Effector memory CD8-positive, alpha-beta T cell (primary cell): Measurements from ENCODE around the gene MYL10.

ENCODE experiments used
- ATAC-seq: fragments of 150-1000 bp; cut with Tn5 transposase; replicated peaks from 2 replicates; pipeline ENCODE4 v1.10.0; 2021; ENCODE audit warnings: mild to moderate bottlenecking, moderate library complexity
- DNase-seq, 3 experiments: peaks; one replicate each; pipeline ENCODE4 v3.0.0; 2021
- H3K27ac Mint-ChIP-seq, 2 donors: one replicate each; pipeline ENCODE4 v1.8.0; 2022; ENCODE audit warnings: mild to moderate bottlenecking in 2 of 2, mixed read lengths in 2 of 2, moderate library complexity in 2 of 2
- H3K27me3 Mint-ChIP-seq, 2 donors: one replicate each; pipeline ENCODE4 v1.8.0; 2022; ENCODE audit warnings: mixed read lengths in 2 of 2
- H3K36me3 Mint-ChIP-seq: one replicate; pipeline ENCODE4 v1.8.0; 2022; ENCODE audit warnings: mild to moderate bottlenecking, moderate library complexity, mixed read lengths; ENCODE audit not compliant: insufficient read depth
- H3K4me1 Mint-ChIP-seq, 2 donors: one replicate each; pipeline ENCODE4 v1.8.0; 2022; ENCODE audit warnings: low read depth in 2 of 2, mixed read lengths in 2 of 2
- H3K4me3 Mint-ChIP-seq, 2 donors: one replicate each; pipeline ENCODE4 v1.8.0; 2022; ENCODE audit warnings: mild to moderate bottlenecking in 2 of 2, mixed read lengths in 2 of 2, moderate library complexity in 2 of 2
- H3K9me3 Mint-ChIP-seq, 2 donors: one replicate each; pipeline ENCODE4 v1.8.0; 2022; ENCODE audit warnings: mixed read lengths in 2 of 2

MYL10 gene

GRCh38 chr7:101594790-101595189 lies 34.3 kb downstream of the MYL10 start:
- no peak overlapping the region for H3K4me3 Mint-ChIP-seq
- H3K27ac Mint-ChIP-seq = no peak overlapping the region
- no peaks in the 10 kb centered on the region for H3K9me3 Mint-ChIP-seq
- DNase-seq = no peak
- H3K36me3 Mint-ChIP-seq = no peaks in the 10 kb centered on the region
- no peaks in the 10 kb centered on the region for H3K4me1 Mint-ChIP-seq
- H3K27me3 Mint-ChIP-seq = no peaks in the 10 kb centered on the region
- no peak for ATAC-seq

- H3K4me1 Mint-ChIP-seq = no peaks in the 10 kb centered on the region
- H3K27ac Mint-ChIP-seq = no peak overlapping the region
- H3K4me3 Mint-ChIP-seq = no peak overlapping the region
- H3K36me3 Mint-ChIP-seq = no peaks in the 10 kb centered on the region
- no peak for ATAC-seq
- no peaks in the 10 kb centered on the region for H3K27me3 Mint-ChIP-seq
- H3K9me3 Mint-ChIP-seq = no peaks in the 10 kb centered on the region
- DNase-seq = no peak
Measured at GRCh38 chr7:101593556-101593955, 35.5 kb downstream of the MYL10 start.

GRCh38 chr7:101591504-101591903 lies 37.6 kb downstream of the MYL10 start:
- Mint-ChIP-seq H3K4me1 (peaks cover 0 to 7% of the 10 kb centered on the region in 2 donors), H3K9me3 (no peaks in the 10 kb centered on the region), H3K4me3 (no peak overlapping the region), H3K27ac (no peak overlapping the region), H3K36me3 (peaks cover 4% of the 10 kb centered on the region), H3K27me3 (no peaks in the 10 kb centered on the region)
- ATAC-seq (no peak), DNase-seq (no peak)

- Mint-ChIP-seq H3K27ac (no peak overlapping the region), H3K27me3 (no peaks in the 10 kb centered on the region), H3K4me1 (peaks cover 0 to 7% of the 10 kb centered on the region in 2 donors), H3K36me3 (peaks cover 4% of the 10 kb centered on the region), H3K4me3 (no peak overlapping the region), H3K9me3 (no peaks in the 10 kb centered on the region)
- no peak for DNase-seq
- no peak for ATAC-seq
Measured at GRCh38 chr7:101590663-101591435, 38.2 kb downstream of the MYL10 start.

GRCh38 chr7:101589976-101590662 lies 39.0 kb downstream of the MYL10 start:
- no peak overlapping the region for H3K4me3 Mint-ChIP-seq
- peaks cover 4% of the 10 kb centered on the region for H3K36me3 Mint-ChIP-seq
- DNase-seq = no peak
- no peaks in the 10 kb centered on the region for H3K27me3 Mint-ChIP-seq
- ATAC-seq = no peak
- H3K27ac Mint-ChIP-seq = no peak overlapping the region
- no peaks in the 10 kb centered on the region for H3K9me3 Mint-ChIP-seq
- H3K4me1 Mint-ChIP-seq = peaks cover 0 to 7% of the 10 kb centered on the region in 2 donors

- DNase-seq (no peak), ATAC-seq (no peak)
- Mint-ChIP-seq H3K4me1 (peaks cover 0 to 7% of the 10 kb centered on the region in 2 donors), H3K4me3 (no peak overlapping the region), H3K27ac (no peak overlapping the region), H3K27me3 (peaks cover under 1 to 2% of the 10 kb centered on the region in 2 donors), H3K36me3 (peaks cover 4% of the 10 kb centered on the region), H3K9me3 (no peaks in the 10 kb centered on the region)
Measured at GRCh38 chr7:101589052-101589451, 40.0 kb downstream of the MYL10 start.

- no peaks in the 10 kb centered on the region for H3K9me3 Mint-ChIP-seq
Measured at GRCh38 chr7:101588131-101588935, 40.8 kb downstream of the MYL10 start.

GRCh38 chr7:101586906-101587677 lies 42.0 kb downstream of the MYL10 start:
- Mint-ChIP-seq H3K4me1 (peaks cover 0 to 7% of the 10 kb centered on the region in 2 donors), H3K27me3 (peaks cover 16 to 21% of the 10 kb centered on the region in 2 donors), H3K36me3 (peaks cover 4% of the 10 kb centered on the region), H3K4me3 (no peak overlapping the region), H3K9me3 (no peaks in the 10 kb centered on the region), H3K27ac (no peak overlapping the region)
- DNase-seq (no peak), ATAC-seq (no peak)

More at GRCh38 chr7:101588131-101588935, 40.8 kb downstream of the MYL10 start:
- H3K27me3 Mint-ChIP-seq = peaks cover 7 to 9% of the 10 kb centered on the region in 2 donors
- H3K36me3 Mint-ChIP-seq = peaks cover 4% of the 10 kb centered on the region
- ATAC-seq (no peak), DNase-seq (no peak)
- H3K27ac Mint-ChIP-seq = no peak overlapping the region
- peaks cover 0 to 7% of the 10 kb centered on the region in 2 donors for H3K4me1 Mint-ChIP-seq
- no peak overlapping the region for H3K4me3 Mint-ChIP-seq

GRCh38 chr7:101586078-101586905 lies 42.8 kb downstream of the MYL10 start:
- no peak overlapping the region for H3K27ac Mint-ChIP-seq
- H3K36me3 Mint-ChIP-seq = peaks cover 4% of the 10 kb centered on the region
- H3K9me3 Mint-ChIP-seq = no peaks in the 10 kb centered on the region
- no peak overlapping the region for H3K4me3 Mint-ChIP-seq
- H3K4me1 Mint-ChIP-seq = peaks cover 0 to 7% of the 10 kb centered on the region in 2 donors
- peaks cover 24 to 29% of the 10 kb centered on the region in 2 donors for H3K27me3 Mint-ChIP-seq
- no peak for ATAC-seq
- DNase-seq = no peak

GRCh38 chr7:101582971-101583370 lies 46.1 kb downstream of the MYL10 start:
- H3K27me3 Mint-ChIP-seq = peaks cover 46% of the 10 kb centered on the region in 2 donors
- no peak overlapping the region for H3K27ac Mint-ChIP-seq
- H3K4me1 Mint-ChIP-seq = peaks cover 0 to 7% of the 10 kb centered on the region in 2 donors
- ATAC-seq = no peak
- no peaks in the 10 kb centered on the region for H3K9me3 Mint-ChIP-seq
- H3K36me3 Mint-ChIP-seq = peaks cover 4% of the 10 kb centered on the region
- no peak for DNase-seq
- no peak overlapping the region for H3K4me3 Mint-ChIP-seq

GRCh38 chr7:101581891-101582290 lies 47.2 kb downstream of the MYL10 start:
- DNase-seq = no peak
- no peak for ATAC-seq
- no peaks in the 10 kb centered on the region for H3K36me3 Mint-ChIP-seq

GRCh38 chr7:101580596-101580995 lies 48.5 kb downstream of the MYL10 start:
- no peak for ATAC-seq
- Mint-ChIP-seq H3K4me3 (no peak overlapping the region), H3K27ac (no peak overlapping the region), H3K27me3 (peaks cover 48 to 58% of the 10 kb centered on the region in 2 donors), H3K36me3 (no peaks in the 10 kb centered on the region), H3K9me3 (no peaks in the 10 kb centered on the region), H3K4me1 (no peaks in the 10 kb centered on the region)
- no peak for DNase-seq

More at GRCh38 chr7:101581891-101582290, 47.2 kb downstream of the MYL10 start:
- H3K27ac Mint-ChIP-seq = no peak overlapping the region
- H3K27me3 Mint-ChIP-seq = peaks cover 46 to 48% of the 10 kb centered on the region in 2 donors
- H3K4me3 Mint-ChIP-seq = no peak overlapping the region
- no peaks in the 10 kb centered on the region for H3K9me3 Mint-ChIP-seq
- peaks cover 0 to under 1% of the 10 kb centered on the region in 2 donors for H3K4me1 Mint-ChIP-seq
